RCC 7860 (cell line): Measurements from ENCODE around the gene WFS1.

Experiments
- DNase-seq: peaks from one replicate; pipeline ENCODE4 v3.0.0-alpha.2; 2015; ENCODE audit warnings: low spot score
- FAIRE-seq: peaks from 2 replicates; lab custom pipeline; 2012; peaks lifted over from hg19 to GRCh38; lab: Jason Lieb, UNC

The WFS1 gene

GRCh38 chr4:6277935-6278800, 8.5 kb downstream of the WFS1 start:
- FAIRE-seq = no peak
- DNase-seq = no peak

DNA sequence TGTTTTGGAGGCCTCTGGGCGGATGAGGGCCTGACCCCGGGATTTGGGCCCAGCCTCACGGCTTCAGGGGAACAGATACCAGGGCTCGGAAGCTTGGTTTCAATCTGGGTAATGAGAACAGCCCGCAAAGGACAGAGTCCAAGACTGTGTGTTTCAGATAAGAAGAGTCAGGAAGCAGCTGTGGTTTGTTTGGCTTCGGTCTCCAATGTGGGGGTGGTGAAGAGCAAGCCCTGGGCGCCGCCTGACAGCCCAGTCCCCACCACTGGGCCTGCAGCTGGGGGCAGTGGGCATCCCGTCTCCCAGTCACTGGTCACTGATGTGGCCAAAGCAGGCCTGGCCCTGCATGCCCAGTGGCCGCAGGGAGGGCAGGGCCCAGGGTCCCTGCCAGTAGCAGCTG, 9.1 kb downstream of the WFS1 start:
- DNase-seq = no peak
- FAIRE-seq = no peak

GRCh38 chr4:6279582-6280289, 10.1 kb downstream of the WFS1 start:
- DNase-seq = no peak
- no peak for FAIRE-seq

DNA sequence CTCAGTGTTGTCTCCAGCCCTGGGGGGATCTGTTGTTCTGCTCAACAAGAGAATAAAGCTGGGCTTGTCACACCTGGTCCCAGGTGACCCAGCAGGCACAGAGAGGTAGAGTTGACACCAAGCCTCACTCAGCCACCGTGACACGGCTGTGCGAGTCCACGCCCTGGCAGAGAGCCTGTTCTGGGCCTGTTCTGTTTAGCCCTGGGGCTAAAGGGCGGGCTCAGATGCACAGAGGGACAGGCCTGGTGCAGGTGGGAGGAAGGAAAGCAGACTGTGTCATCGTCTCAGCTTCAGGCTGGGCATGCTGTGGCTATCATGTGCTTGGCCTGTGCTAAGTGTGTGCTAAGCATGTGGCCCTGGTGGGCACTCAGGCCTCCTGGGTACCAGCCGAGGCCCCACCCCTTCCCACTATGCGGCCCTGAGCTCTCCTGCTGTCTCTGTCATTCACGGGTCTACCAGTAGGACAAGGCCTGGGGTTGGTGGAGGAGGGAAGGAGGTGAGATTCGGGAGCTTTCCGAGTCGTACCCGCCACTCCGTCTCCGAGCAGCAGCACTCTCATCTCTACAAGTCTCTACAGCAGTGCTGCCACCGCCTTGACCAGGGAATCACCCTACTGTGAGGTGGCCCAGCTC, 10.8 kb downstream of the WFS1 start:
- FAIRE-seq = no peak
- DNase-seq = no peak

DNA sequence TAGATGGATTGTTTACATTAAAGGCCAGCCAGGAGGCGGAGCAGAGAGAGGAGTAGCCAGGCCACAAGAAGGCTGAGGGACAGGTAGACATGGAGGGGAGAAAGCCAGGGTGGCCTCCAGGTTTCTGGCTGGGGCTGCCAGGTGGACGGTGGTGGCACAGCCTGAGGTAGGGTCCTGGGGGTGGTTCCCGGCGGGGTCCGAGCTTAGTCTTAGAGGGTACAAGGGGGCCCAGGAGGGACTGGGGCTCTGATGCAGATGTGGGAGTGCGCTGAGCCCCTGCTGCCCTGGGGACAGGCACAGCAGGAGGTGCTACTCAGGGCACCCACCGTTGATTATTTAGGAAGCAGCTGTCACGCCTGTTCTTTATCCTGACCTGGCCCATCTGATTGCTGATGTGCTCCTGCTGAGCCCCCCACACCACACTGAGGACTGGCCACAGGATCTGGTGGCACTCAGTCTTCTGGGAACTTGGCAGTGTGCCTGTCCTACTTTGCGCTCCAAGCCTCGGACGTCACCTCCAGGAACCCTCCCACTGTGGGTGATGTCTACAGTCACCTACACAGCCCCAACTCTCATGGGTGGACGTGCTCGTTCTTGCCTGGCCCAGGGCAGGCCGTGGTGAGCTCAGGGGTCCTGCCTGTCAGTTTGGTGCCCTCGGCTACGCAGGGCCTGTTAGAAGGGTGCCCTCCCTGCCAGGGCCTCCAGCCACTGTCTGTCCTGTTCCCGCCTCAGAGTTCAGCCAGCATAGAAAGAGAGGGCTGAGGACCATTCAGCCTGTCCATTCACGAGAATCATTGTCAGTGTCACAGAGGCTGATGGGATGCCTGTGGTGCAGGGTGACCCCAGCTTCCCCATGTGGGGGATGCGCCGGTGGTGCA, 12.0 kb downstream of the WFS1 start:
- DNase-seq (no peak), FAIRE-seq (no peak)

DNA sequence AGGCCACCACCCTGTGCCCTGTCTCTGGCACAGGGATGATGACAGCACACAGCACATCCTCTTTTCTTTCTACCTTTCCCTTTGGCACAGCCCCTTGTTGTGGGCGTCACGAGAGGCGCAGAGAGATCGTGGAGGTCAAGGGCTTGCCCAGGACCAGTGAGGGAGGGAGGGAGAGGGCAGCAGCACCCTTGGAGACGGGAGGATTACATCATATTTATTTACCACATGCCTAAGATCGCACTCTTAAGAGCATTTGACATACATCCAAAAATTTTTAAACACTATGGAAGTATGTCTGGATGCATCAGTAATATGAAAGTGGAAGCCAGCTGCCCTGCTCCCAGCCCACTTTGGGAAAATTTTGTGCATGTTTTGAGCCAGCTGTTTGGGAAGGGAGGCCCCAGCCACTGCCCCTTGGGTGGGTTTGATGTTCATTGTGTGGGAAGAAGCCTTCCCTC, 12.7 kb downstream of the WFS1 start:
- no peak for DNase-seq
- FAIRE-seq = no peak

GRCh38 chr4:6283282-6283681, 13.6 kb downstream of the WFS1 start:
- no peak for FAIRE-seq
- DNase-seq = no peak

DNA sequence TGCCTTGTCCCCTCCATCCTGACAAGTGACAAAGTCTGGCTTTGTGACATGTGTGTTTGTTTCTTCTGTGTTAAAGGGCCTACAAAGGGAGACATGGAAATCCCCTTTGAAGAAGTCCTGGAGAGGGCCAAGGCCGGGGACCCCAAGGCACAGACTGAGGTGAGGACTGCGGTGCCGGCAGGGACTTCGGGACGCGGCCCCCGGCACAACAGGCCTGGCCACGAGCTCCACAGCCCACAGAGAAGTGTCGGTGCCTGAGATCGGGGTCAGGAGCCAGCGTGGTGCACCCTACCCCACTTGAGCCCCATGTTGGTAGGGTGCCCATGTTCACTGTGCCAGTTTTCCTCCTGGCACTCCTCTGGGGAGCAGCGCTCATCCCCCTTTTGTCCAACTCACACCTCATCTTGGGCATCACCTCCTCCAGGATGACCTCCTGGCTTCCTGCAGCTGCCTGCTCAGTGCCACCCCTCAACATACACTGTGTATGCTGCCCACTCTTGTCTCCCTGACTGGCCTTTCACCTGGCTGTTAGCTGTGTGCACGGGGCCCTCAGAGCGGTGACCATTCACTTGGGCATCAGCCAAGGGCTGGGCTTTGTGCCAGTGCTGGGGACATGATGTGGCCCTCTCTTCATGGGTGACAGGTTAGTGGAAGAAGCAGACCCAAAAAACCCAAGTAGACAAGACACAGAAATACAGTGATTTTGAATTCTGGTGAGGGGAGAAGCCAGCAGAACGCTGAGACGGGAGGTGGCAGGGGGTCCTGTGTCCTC, 17.6 kb downstream of the WFS1 start:
- FAIRE-seq = no peak
- DNase-seq = no peak

- FAIRE-seq = no peak
- no peak for DNase-seq
Observed at GRCh38 chr4:6288342-6288741, 18.7 kb downstream of the WFS1 start.

DNA sequence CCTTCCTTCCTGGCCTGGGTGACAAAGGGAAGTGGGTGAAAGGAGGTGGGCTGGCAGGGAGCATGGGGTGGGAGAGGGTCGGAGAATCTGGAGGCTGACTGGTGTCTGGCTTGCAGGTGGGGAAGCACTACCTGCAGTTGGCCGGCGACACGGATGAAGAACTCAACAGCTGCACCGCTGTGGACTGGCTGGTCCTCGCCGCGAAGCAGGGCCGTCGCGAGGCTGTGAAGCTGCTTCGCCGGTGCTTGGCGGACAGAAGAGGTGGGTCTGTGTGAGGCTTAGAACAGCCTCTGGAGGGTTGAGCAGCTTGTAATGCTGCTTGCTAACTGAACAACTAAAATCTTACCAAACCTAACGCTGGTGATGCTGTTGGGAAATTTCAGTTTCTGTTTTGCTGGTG, 19.2 kb downstream of the WFS1 start:
- DNase-seq = no peak
- no peak for FAIRE-seq

DNA sequence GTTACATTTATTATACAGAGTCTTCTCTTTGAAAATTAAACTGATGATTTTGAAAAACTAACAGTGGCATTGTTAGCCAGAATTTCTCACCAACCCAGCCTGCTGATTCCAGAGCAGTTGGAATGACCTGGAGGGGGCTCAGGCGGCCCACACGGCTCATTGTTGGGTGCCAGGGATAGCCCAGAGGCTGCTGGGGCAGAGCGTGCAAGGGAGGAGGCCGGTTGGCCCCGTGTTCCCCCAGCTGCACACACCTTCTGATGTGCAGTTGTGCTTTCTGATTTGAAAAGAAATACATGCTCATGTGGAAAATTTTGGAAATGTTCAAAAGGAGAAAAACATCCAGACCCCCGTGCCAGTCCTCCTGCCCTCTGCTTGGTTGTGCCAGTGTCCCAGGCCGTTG, 20.6 kb downstream of the WFS1 start:
- DNase-seq (no peak), FAIRE-seq (no peak)

DNA sequence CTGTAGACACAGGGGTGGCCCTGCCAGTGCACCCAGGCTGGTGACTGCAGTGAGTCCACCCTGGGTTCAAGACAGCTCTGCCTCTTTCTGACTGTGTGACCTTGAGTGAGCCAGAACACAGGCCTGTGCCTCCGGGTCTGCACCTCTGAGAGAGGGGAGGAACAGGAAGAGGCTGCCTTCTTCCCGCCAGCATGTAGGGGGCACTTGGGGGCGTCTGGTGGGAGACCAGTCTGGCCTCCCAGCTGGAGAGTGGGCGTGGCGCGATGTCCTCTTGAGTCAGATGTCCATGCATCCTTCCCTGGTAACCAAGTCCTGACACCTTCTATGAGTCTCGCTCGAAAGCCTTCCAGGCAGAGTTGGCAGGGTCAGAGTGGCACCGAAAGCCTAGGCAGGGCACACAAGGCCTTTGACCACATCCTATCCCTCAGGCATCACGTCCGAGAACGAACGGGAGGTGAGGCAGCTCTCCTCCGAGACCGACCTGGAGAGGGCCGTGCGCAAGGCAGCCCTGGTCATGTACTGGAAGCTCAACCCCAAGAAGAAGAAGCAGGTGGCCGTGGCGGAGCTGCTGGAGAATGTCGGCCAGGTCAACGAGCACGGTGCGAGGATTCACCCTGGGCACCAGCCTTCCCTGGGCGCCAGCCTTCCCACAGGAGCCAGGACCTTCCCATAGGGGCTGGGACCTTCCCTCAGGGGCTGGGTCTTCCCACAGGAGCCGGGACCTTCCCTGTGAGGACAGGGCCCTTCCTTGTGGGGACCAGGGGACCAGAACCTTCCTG, 21.3 kb downstream of the WFS1 start:
- FAIRE-seq = no peak
- DNase-seq = no peak

- DNase-seq (no peak), FAIRE-seq (no peak)
Observed at GRCh38 chr4:6291784-6292297, 22.2 kb downstream of the WFS1 start.

DNA sequence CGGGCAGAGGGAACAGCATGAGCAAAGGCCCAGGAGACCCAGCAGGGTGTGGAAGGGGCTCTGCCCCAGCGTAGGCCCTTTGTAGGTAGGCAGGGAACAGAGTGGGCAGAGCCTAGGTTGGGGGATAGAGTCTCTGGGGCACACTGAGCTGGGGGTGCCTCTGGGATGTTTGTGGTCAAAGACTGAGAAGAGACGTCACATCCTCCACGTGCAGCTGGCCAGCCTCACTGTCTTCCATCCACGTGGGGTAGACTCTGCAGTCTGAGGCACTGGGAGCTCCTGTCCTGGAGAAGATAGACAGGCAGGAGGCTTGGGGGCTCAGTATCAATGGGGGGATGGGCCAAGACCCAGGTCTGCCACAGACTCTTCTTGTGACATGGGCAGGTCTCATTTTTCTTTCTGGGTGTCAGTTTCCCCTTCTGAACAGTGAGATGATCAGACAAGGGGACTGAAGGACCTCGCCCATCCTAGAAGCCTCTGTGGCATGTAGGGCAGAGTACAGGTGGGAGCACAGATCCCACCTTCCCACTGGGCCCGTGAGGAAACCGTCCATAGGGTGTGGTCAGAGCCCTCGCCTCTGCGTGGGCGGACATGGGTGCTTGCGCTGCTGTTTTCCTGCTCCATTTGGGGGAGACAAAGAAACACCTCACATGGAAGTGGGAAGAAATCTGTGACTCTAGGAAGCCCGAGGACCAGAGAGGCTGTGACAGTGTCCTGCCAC, 22.9 kb downstream of the WFS1 start:
- FAIRE-seq = no peak

DNA sequence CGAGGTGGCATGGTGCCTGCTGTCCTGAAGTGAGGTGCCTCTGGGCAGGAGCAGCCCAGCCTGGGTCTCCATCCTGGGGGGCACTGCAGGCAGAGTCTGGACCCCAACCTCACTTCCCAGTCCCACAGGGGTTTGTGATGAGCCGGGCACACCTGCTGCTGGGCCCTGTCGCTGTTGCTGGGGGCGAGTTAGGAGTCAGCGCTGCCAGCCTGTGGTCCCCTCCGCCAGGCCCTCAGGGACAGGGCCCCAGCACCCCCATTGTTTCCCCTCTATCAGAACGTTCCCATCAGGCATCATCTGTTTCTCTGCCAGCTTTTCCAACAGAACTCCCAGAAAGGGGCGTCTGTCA, 23.4 kb downstream of the WFS1 start:
- DNase-seq (no peak), FAIRE-seq (no peak)

More for the DNA sequence above, 22.9 kb downstream of the WFS1 start:
- no peak for DNase-seq

DNA sequence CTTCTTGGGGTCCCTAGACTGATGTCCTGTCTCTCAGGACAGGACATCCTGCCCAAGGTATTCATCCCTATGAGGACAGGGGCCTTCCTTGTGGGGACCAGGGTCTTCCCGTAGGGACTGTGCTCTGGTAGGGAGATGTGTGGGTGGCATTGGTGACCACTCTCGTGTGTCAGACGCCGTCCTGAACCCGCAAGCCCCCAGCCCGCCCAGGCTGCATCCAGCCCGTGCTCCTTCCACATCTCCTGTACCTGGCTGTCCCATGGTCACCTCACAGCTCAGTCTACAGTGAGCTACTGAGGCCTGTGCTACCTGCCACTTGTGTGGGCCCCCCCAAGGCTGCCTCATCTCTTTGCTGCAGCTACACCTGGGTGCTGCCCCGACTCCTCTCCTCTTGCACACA, 24.0 kb downstream of the WFS1 start:
- FAIRE-seq (no peak), DNase-seq (no peak)

DNA sequence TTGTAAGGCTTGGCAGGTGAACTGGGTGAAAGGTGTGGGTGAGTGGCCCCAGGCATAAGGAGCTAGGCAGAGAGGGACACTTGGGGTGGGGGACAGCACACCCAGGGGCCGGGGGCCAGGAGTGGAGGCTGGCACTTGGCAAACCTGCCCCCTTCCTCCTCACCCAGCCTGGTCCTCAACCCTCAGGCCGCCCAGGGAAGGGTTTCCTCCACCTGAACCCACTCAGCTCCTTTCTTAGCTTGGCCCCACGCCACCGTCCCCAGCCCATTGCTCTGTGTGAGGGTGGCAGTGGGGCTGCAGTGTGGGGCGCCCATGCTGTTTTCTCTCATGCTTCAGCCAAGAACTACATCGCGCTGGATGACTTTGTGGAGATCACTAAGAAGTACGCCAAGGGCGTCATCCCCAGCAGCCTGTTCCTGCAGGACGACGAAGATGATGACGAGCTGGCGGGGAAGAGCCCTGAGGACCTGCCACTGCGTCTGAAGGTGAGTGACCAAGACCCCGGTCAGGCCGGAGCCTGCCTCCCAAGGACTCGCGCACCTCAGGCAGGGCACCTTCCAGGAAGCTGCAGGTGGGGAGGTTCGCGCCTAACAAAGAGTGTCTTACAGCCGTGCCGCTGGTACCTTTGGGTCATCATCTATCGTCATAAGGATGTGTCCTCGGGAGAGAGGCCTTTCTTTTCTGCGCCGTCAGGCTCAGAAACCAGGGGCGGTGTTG, 25.2 kb downstream of the WFS1 start:
- no peak for DNase-seq
- no peak for FAIRE-seq

DNA sequence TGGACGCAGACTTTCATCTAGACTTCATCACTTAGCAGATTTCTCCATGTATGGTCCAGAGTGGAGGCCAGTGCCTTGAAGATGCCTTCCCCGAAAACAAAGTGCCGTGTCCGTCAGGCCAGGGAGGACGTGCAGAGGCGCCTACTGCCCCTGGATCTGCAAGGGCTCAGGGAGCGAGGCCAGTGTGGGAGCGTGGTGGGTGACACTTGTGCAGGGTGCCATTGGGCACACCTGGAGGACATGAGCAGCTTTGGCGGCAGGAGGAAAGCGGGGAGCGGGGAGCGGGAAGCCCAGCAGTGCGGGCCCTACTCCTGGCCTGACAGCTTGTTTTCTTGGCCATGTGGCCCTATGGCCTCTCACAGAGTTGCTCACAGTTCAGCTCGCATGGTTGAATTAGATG, 25.8 kb downstream of the WFS1 start:
- DNase-seq (no peak), FAIRE-seq (no peak)
